ENCODE results near the gene MRLN.

The MRLN gene

GRCh38 chr10:59702347-59702746, 50.9 kb downstream of the MRLN start:
- DNase-seq, result no peak

- no peak for DNase-seq
Observed at GRCh38 chr10:59700709-59701108, 52.5 kb downstream of the MRLN start.

DNA sequence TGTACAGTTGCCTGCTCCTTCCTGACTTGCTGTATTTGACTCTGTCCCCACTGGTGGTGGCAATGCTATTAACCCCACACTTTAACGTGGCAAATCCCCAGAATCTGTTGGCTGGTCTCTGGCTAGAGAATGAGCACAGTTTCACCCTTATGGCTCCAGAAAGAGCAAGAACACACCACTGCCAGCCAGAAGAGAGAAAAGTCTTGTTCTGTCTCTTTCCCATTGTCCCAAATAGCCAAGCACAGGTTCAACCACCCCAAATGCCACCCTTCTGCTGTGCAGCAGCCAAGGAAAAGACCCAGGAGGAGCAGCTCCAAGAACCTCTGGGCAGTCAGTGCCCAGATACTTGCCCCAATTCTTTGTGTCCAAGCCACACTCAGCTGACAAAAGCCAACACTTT, 54.9 kb downstream of the MRLN start:
- no peak for DNase-seq

GRCh38 chr10:59695637-59696036, 57.6 kb downstream of the MRLN start:
- DNase-seq, result no peak

GRCh38 chr10:59694936-59695335, 58.3 kb downstream of the MRLN start:
- no peak for DNase-seq

DNA sequence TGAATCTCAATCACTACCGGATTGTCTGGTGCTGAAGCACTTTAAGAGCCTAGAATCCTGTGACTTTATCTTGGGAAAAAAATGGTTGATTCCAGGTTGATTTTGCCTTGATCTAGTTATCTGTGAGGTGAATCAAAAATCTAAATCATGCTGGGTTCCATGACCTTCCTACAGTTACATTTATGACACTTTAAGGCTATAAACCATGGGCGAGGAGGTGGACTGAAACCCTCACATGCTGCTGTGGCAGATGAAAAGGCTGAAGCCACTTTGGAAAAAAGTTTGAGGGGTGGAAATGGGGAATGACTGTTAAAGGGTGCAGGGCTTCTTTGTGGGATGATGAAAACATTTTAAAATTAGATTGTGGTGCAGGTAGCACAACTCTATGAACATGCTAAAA, 61.1 kb downstream of the MRLN start:
- no peak for DNase-seq

DNA sequence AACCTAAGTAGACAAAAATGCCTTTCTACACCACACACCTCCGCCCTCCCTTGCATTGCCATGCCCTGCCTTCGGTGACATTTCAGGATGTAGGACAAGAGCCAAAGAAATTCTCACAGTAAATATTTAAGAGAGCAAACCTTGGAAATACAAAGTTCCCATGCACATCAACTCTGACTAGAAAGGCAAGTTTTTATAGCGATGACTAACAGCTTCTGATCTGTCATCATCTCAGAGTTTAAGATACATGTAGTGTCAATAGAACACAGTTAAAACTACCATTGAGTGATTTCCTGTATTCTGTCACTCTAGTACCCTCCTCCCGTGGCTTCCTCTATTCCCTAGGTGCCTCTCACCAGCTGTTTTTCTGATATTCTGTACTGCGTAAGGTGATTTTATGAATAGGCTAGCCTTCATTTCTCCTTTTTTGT, 64.3 kb downstream of the MRLN start:
- no peak for DNase-seq

DNA sequence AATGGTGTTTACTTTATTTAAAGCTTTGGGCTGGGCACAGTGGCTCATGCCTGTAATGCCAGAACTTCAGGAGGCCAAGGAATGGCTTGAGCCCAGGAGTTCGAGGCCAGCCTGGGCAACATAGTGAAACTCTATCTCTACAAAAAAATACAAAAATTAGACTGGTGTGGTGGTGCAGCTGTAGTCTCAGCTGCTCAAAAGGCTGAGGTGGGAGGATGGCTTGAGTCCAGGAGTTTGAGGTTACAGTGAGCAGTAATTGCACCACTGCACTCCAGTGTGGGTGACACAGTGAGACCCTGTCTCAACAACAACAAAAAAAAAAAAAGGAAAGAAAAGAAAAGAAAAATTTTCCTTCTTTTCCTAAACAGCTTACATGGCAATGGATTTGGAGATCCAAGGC, 65.6 kb downstream of the MRLN start:
- no peak for DNase-seq

All from 8988T (cell line).